OCI-LY7 (cell line): Measurements from ENCODE around the gene CLDN1.

ENCODE experiments used
- CTCF ChIP-seq: fragments of 200-600 bp; sonication (generic); conservative IDR thresholded peaks from 2 replicates; pipeline ENCODE4 v1.5.1; 2014; ENCODE audit warnings: mild to moderate bottlenecking, antibody characterized with exemption, low read length, moderate library complexity, mixed read lengths
- EZH2phosphoT487 ChIP-seq: fragments of 200-600 bp; sonication (generic); IDR thresholded peaks from 2 replicates; pipeline ENCODE4 v1.6.1; 2018; ENCODE audit warnings: low read depth, borderline replicate concordance, mild to moderate bottlenecking, mixed run types, antibody characterized with exemption, low read length, moderate library complexity, mixed read lengths

- no peak for TF ChIP-seq CTCF
- no peak for TF ChIP-seq EZH2phosphoT487
These were observed 4.7 kb upstream of the CLDN1 start for GRCh38 chr3:190326930-190327329.
